BE2C (cell line): Measurements from ENCODE around the gene MTF1.

Experiments
- DNase-seq: peaks from one replicate; pipeline ENCODE4 v3.0.0-alpha.2; 2020
- H3K27me3 ChIP-seq: fragments of 250-450 bp; sonication (Bioruptor Pico); 2 replicates; pipeline ENCODE4 v1.5.1; 2020; ENCODE audit warnings: mild to moderate bottlenecking
- H3K36me3 ChIP-seq: fragments of 250-450 bp; sonication (Bioruptor Pico); 2 replicates; pipeline ENCODE4 v1.5.1; 2020; ENCODE audit warnings: mild to moderate bottlenecking
- H3K4me1 ChIP-seq: fragments of 250-450 bp; sonication (Bioruptor Pico); 2 replicates; pipeline ENCODE4 v1.5.1; 2020
- H3K4me3 ChIP-seq: 2 replicates; pipeline ENCODE4 v1.5.1; 2011; ENCODE audit warnings: low read depth, low read length
- H3K9me3 ChIP-seq: fragments of 250-450 bp; sonication (Bioruptor Pico); 2 replicates; pipeline ENCODE4 v1.5.1; 2020
- TF ChIP-seq, protein P1 (sequence below): IDR thresholded peaks from 2 replicates; pipeline ENCODE4 v1.5.1; 2012; ENCODE audit warnings: mild to moderate bottlenecking, low read depth, low read length

MTF1 gene

GRCh38 chr1:37828410-37829074 lies 30.9 kb downstream of the MTF1 start:
- H3K4me1 ChIP-seq = no peaks in the 10 kb centered on the region
- DNase-seq = no peak
- TF ChIP-seq, protein P1, sequence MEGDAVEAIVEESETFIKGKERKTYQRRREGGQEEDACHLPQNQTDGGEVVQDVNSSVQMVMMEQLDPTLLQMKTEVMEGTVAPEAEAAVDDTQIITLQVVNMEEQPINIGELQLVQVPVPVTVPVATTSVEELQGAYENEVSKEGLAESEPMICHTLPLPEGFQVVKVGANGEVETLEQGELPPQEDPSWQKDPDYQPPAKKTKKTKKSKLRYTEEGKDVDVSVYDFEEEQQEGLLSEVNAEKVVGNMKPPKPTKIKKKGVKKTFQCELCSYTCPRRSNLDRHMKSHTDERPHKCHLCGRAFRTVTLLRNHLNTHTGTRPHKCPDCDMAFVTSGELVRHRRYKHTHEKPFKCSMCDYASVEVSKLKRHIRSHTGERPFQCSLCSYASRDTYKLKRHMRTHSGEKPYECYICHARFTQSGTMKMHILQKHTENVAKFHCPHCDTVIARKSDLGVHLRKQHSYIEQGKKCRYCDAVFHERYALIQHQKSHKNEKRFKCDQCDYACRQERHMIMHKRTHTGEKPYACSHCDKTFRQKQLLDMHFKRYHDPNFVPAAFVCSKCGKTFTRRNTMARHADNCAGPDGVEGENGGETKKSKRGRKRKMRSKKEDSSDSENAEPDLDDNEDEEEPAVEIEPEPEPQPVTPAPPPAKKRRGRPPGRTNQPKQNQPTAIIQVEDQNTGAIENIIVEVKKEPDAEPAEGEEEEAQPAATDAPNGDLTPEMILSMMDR = no peak
- H3K9me3 ChIP-seq = no peaks in the 10 kb centered on the region
- no peaks in the 10 kb centered on the region for H3K27me3 ChIP-seq
- no peak overlapping the region for H3K4me3 ChIP-seq
- no peaks in the 10 kb centered on the region; the same call in 1 of the 2 replicates for H3K36me3 ChIP-seq

GRCh38 chr1:37825506-37825905 lies 33.9 kb downstream of the MTF1 start:
- Histone ChIP-seq H3K9me3 (no peaks in the 10 kb centered on the region), H3K36me3 (no peaks in the 10 kb centered on the region), H3K4me3 (no peak overlapping the region), H3K4me1 (no peaks in the 10 kb centered on the region), H3K27me3 (no peaks in the 10 kb centered on the region)
- DNase-seq = no peak
- TF ChIP-seq, protein P1 = no peak

DNA sequence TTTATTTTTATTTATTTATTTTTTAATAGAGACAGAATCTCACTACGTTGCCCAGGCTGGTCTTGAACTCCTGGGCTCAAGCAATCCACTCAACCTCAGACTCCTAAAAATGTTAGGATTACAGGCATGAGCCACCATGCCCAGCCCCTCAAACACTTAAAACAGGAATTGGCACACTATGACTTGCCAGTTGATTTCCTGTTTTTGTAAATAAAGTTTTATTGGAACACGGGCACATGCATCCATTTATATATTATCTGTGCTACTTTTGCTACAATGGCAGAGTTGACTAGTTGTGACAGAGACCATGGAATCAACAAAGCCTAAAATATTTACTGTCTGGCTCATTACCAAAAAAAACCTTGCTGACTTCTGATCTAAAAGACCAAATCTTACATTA lies 35.4 kb downstream of the MTF1 start:
- Histone ChIP-seq H3K27me3 (no peaks in the 10 kb centered on the region), H3K4me3 (no peak overlapping the region), H3K36me3 (no peaks in the 10 kb centered on the region), H3K9me3 (no peaks in the 10 kb centered on the region), H3K4me1 (no peaks in the 10 kb centered on the region)
- DNase-seq = no peak
- TF ChIP-seq, protein P1 = no peak

- Histone ChIP-seq H3K9me3 (no peaks in the 10 kb centered on the region), H3K27me3 (no peaks in the 10 kb centered on the region), H3K36me3 (no peaks in the 10 kb centered on the region), H3K4me1 (no peaks in the 10 kb centered on the region), H3K4me3 (no peak overlapping the region)
- no peak for DNase-seq
- TF ChIP-seq, protein P1 = no peak
Measured at GRCh38 chr1:37822906-37823815, 36.2 kb downstream of the MTF1 start.

- TF ChIP-seq, protein P1 = no peak
- Histone ChIP-seq H3K4me1 (no peaks in the 10 kb centered on the region), H3K9me3 (no peaks in the 10 kb centered on the region), H3K4me3 (no peak overlapping the region), H3K36me3 (no peaks in the 10 kb centered on the region), H3K27me3 (no peaks in the 10 kb centered on the region)
- DNase-seq = no peak
Measured at GRCh38 chr1:37821481-37821880, 37.9 kb downstream of the MTF1 start.

DNA sequence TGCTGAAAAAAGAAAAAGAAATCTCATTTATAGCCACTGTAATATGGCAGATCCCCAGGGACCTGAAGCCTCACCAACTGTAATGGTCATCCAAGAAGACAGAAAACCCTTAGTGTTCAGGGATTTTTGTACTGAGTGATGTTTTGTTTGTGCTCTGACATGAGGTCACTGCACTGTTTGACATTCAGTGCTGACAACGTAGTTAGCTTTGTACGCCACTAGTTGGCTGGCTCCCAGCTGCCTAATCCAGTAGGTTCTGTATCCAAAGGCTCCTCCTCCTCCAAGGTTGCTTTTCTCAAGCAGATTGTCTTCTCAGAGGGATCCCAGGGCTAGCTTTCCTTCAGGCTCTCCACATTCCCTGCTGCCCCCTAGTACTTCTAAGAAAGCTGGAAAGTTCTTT lies 41.9 kb downstream of the MTF1 start:
- Histone ChIP-seq H3K36me3 (no peaks in the 10 kb centered on the region), H3K27me3 (no peaks in the 10 kb centered on the region), H3K4me1 (no peaks in the 10 kb centered on the region), H3K4me3 (no peak overlapping the region), H3K9me3 (no peaks in the 10 kb centered on the region)
- DNase-seq = no peak
- TF ChIP-seq, protein P1 = no peak
